Dermis blood vessel endothelial cell (primary cell): ENCODE results near the gene TMEM259. TPM values are rescaled to one million over a fixed set of nuclear protein-coding genes. Genes with fewer than 3 reads are reported as not detected.

Source experiments
- total RNA-seq: library from RNA; depleted of rRNA; stranded (reverse); fragments of >200 nt; gene quantifications from 2 replicates; pipeline ENCODE4 v1.2.3, GENCODE V29; 2014

TMEM259 gene
- total RNA-seq, 1 donor from 2014 or later: 67.2 TPM

Other genes starting within 250 kb of the TMEM259 start
- gene PTBP1, start 223.7 kb downstream of the TMEM259 start, total RNA-seq: 123 and 212 TPM in 2 replicates
- under 0.01 TPM in 1 of 2 replicates, not detected in the other for gene PLPPR3, start 199.2 kb downstream of the TMEM259 start, total RNA-seq
- gene AZU1, start 193.3 kb downstream of the TMEM259 start, total RNA-seq: not detected in 2 replicates
- gene PRTN3, start 180.1 kb downstream of the TMEM259 start, total RNA-seq: not detected in 2 replicates
- not detected in 2 replicates for gene ELANE, start 168.8 kb downstream of the TMEM259 start, total RNA-seq
- gene CFD, start 161.5 kb downstream of the TMEM259 start, total RNA-seq: 2.5 TPM in 1 of 2 replicates, not detected in the other
- 40.5 and 64.0 TPM in 2 replicates for gene MED16, start 127.9 kb downstream of the TMEM259 start, total RNA-seq
- not detected in 2 replicates for gene RNU6-9, start 127.6 kb downstream of the TMEM259 start, total RNA-seq
- 36.9 and 47.0 TPM in 2 replicates for gene R3HDM4, start 107.9 kb downstream of the TMEM259 start, total RNA-seq
- gene KISS1R, start 103.8 kb downstream of the TMEM259 start, total RNA-seq: not detected in 2 replicates
- gene ARID3A, start 95.1 kb downstream of the TMEM259 start, total RNA-seq: 9.0 and 9.7 TPM in 2 replicates
- gene WDR18, start 36.8 kb downstream of the TMEM259 start, total RNA-seq: 69.9 and 83.3 TPM in 2 replicates
- gene GRIN3B, start 20.7 kb downstream of the TMEM259 start, total RNA-seq: 0.28 and 1.0 TPM in 2 replicates
- not detected in 2 replicates for gene RNU6-2, start 399 bp upstream of the TMEM259 start, total RNA-seq
- 108 and 253 TPM in 2 replicates for gene CNN2, start 5.5 kb upstream of the TMEM259 start, total RNA-seq
- gene ABCA7, start 19.0 kb upstream of the TMEM259 start, total RNA-seq: 9.4 and 10.0 TPM in 2 replicates
- gene ARHGAP45, start 46.0 kb upstream of the TMEM259 start, total RNA-seq: 40.3 and 55.5 TPM in 2 replicates
- 71.5 and 193 TPM in 2 replicates for gene POLR2E, start 74.3 kb upstream of the TMEM259 start, total RNA-seq
- 281 and 591 TPM in 2 replicates for gene GPX4, start 82.9 kb upstream of the TMEM259 start, total RNA-seq
- gene SBNO2, start 153.1 kb upstream of the TMEM259 start, total RNA-seq: 37.1 and 52.2 TPM in 2 replicates
- 107 and 108 TPM in 2 replicates for gene STK11, start 184.7 kb upstream of the TMEM259 start, total RNA-seq
- 2.7 and 2.8 TPM in 2 replicates for gene CBARP, start 216.9 kb upstream of the TMEM259 start, total RNA-seq
- 19.9 and 31.1 TPM in 2 replicates for gene ATP5F1D, start 220.6 kb upstream of the TMEM259 start, total RNA-seq
- 22.1 and 27.9 TPM in 2 replicates for gene MIDN, start 227.5 kb upstream of the TMEM259 start, total RNA-seq
- gene CIRBP, start 248.2 kb upstream of the TMEM259 start, total RNA-seq: 83.1 and 192 TPM in 2 replicates